ENCODE measurements around the gene SELENOS. TPM values are rescaled to one million over a fixed set of nuclear protein-coding genes. Genes with fewer than 3 reads are reported as not detected.

Gene SELENOS
- total and polyA plus RNA-seq, 12 donors: 28.4 to 192 (median 43.2) TPM

DNA sequence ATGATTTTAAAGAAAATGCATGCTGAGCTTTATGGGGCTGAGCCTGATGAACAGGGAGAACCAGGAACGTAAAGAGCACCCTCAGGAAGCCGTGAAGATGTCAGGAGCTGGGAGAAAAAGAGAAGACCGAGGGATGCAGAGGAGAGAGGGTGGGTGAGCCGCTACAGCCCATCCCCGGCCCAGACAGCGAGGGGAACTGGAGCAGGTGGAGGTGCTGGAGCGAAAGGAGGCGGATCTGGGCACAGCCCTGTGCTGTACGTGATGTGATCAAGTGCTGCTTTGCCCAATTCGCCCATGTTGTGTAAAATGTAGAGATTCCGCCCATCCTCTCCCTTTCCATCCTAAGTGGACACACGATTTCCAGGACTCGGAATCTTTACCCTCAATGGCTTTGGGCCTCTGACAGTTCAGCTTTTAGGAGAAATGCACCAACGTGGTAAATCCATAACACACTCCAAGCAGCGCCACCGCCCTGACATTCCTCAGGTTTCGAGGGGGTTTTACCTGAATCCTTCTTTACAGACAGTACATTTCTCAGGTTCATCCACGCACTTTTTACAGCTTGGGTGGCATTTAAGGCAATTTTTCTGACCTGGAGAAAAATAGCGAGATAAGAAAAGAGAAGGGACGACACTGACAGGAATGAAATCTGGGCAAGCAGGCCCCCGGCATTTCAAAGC, 44.9 kb upstream of the SELENOS start:
- H3K27ac ChIP-seq: no peak overlapping the region
- peaks cover 0 to 4% (median 0%) of the 10 kb centered on the region in 7 donors for H3K27me3 ChIP-seq
- peaks cover 0 to 11% (median 0%) of the 10 kb centered on the region in 9 donors for H3K4me1 ChIP-seq
- DNase-seq (no peak), ATAC-seq (no peak)
- WGBS, 2 donors: 91 to 93% methylated on average over 21 of the region's 21 CpGs
- H3K4me3 ChIP-seq: no peak overlapping the region
- intact Hi-C loops (cut with DNase I): no loop called here
- peaks cover 0 to 72% (median 0%) of the 10 kb centered on the region in 9 donors for H3K36me3 ChIP-seq
- H3K9me3 ChIP-seq: no peaks in the 10 kb centered on the region
- TF ChIP-seq, protein P1, sequence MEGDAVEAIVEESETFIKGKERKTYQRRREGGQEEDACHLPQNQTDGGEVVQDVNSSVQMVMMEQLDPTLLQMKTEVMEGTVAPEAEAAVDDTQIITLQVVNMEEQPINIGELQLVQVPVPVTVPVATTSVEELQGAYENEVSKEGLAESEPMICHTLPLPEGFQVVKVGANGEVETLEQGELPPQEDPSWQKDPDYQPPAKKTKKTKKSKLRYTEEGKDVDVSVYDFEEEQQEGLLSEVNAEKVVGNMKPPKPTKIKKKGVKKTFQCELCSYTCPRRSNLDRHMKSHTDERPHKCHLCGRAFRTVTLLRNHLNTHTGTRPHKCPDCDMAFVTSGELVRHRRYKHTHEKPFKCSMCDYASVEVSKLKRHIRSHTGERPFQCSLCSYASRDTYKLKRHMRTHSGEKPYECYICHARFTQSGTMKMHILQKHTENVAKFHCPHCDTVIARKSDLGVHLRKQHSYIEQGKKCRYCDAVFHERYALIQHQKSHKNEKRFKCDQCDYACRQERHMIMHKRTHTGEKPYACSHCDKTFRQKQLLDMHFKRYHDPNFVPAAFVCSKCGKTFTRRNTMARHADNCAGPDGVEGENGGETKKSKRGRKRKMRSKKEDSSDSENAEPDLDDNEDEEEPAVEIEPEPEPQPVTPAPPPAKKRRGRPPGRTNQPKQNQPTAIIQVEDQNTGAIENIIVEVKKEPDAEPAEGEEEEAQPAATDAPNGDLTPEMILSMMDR (IDR thresholded peaks at IDR 0.05): no peak

DNA sequence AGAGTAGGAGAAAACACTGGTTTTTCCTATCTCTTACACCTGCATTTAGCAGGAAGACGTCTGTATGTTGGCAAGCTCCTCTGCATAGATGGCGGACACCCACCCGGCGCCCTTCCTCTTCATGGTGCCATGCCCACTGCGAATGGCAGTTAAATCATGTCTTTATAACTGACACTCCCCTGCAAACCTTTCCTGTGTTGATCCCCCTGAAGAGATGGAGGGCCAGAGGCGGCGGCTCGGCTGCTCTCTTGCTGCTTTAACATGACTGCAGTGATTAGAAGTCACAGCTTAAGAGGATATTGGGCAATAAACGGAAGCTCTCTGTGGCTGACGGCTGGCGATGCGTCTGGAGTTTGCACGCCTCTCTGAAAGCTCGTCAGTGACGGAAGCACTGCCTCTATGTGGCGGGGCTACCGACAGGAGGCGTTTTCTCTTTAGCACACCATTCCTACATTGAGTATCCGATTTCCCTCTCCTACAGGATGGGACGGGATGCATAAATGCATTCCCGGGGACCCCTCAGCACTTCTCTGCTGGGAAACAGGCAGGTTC, 43.3 kb upstream of the SELENOS start:
- TF ChIP-seq, protein P1 (IDR thresholded peaks at IDR 0.05): peak in 3 of 9 donors; percentile 8 to 46 (median 29)
- H3K4me3 ChIP-seq: peak overlapping the region in 1 of 10 donors; percentile 33
- no peaks in the 10 kb centered on the region for H3K9me3 ChIP-seq
- H3K27me3 ChIP-seq: peaks cover 0 to 4% (median 0%) of the 10 kb centered on the region in 7 donors
- intact Hi-C loops (cut with DNase I): no loop called here
- DNase-seq (peak in 1 of 2 donors; percentile 37), ATAC-seq (peak in 7 of 8 donors; percentile 34 to 70 (median 52))
- peak overlapping the region in 1 of 10 donors; percentile 53 for H3K27ac ChIP-seq
- 51 to 53% methylated on average over 21 of the region's 21 CpGs for WGBS, 2 donors
- H3K36me3 ChIP-seq: peaks cover 0 to 85% (median 0%) of the 10 kb centered on the region in 9 donors
- peaks cover 0 to 11% (median 0%) of the 10 kb centered on the region in 9 donors for H3K4me1 ChIP-seq

DNA sequence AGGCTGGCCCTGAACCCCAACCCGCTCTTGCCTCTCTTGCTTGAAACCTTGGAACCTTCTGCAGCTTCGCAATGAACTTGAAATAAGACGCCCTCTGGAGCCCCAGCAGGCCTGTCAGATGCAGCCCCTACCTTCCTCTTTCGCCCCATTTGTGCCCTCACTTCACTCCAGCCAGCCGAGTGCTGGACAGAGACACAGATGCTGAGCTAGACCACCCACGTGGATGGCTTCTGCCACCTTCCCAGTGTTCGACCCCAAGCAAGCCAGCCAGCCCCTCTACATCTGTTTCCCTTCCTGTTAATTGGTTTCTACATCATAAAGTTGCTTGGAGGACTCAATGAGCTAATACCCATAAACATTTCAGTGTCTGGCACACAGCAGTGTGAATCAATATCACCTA, 41.6 kb upstream of the SELENOS start:
- no peak overlapping the region for H3K4me3 ChIP-seq
- peaks cover 0 to 4% (median 0%) of the 10 kb centered on the region in 7 donors for H3K27me3 ChIP-seq
- WGBS, 2 donors: 59 to 60% methylated on average over 7 of the region's 7 CpGs
- H3K9me3 ChIP-seq: no peaks in the 10 kb centered on the region
- peaks cover 0 to 11% (median 0%) of the 10 kb centered on the region in 9 donors for H3K4me1 ChIP-seq
- no peak for DNase-seq
- TF ChIP-seq, protein P1 (IDR thresholded peaks at IDR 0.05): no peak
- ATAC-seq: no peak
- peaks cover 0 to 73% (median 0%) of the 10 kb centered on the region in 9 donors for H3K36me3 ChIP-seq
- intact Hi-C loops (cut with DNase I): no loop called here
- no peak overlapping the region for H3K27ac ChIP-seq

DNA sequence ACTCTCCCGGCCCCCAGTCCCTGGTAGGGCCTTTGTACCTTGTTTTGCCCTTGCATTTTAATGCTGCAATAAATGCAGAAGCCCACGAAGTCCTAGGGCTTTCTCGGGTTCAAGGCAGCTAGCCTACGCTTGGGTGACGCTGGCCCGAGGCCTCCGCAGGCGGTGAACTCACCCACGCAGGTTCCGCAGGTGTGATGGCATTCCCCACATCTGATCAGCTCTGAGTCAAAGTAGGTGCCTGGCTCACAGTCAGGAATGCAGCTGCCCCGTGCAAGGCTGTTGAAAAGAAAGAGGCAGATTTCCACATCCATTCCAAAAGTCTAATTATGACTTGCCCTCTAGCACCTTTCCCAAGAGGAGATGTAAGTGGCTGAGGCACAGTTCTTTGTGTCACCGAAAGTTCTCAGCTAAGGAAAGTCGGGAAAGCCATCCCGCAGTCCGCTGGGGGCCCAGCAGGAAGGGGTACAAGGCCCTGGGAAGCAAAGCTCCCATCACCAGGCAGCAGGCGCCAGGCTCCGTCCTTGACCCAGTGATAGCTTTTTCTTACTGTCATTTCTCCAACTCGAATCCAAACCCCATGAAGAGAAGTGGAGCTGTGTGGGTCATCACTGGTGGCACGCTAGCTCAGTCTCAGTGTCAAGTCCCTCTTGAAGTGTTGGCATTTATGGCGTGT, 41.0 kb upstream of the SELENOS start:
- TF ChIP-seq, protein P1 (IDR thresholded peaks at IDR 0.05): no peak

More for the DNA sequence above, 41.0 kb upstream of the SELENOS start:
- Histone ChIP-seq H3K27ac (no peak overlapping the region), H3K4me3 (no peak overlapping the region), H3K4me1 (peaks cover 0 to 11% (median 0%) of the 10 kb centered on the region in 9 donors), H3K27me3 (peaks cover 0 to 4% (median 0%) of the 10 kb centered on the region in 7 donors), H3K9me3 (no peaks in the 10 kb centered on the region), H3K36me3 (peaks cover 0 to 76% (median 0%) of the 10 kb centered on the region in 9 donors)
- 89 to 91% methylated on average over 20 of the region's 20 CpGs for WGBS, 2 donors
- DNase-seq (no peak), ATAC-seq (no peak)
- intact Hi-C loops (cut with DNase I): no loop called here
